Epithelial cell of esophagus (primary cell): ENCODE results near the gene GPC3.

Source experiments
- DNase-seq: peaks from one replicate; pipeline ENCODE4 v3.0.0; 2010; ENCODE audit warnings: low read depth
- H3K4me3 ChIP-seq: 2 replicates; pipeline ENCODE4 v1.5.1; 2011; ENCODE audit warnings: mild to moderate bottlenecking, low read length, control low read depth
- CTCF ChIP-seq: IDR thresholded peaks from 2 replicates; pipeline ENCODE4 v1.5.1; 2011; ENCODE audit warnings: low read depth, mild to moderate bottlenecking, low read length, control low read depth, inconsistent platforms; ENCODE audit not compliant: insufficient read depth; ENCODE audit errors: missing control alignments

Gene GPC3

DNA sequence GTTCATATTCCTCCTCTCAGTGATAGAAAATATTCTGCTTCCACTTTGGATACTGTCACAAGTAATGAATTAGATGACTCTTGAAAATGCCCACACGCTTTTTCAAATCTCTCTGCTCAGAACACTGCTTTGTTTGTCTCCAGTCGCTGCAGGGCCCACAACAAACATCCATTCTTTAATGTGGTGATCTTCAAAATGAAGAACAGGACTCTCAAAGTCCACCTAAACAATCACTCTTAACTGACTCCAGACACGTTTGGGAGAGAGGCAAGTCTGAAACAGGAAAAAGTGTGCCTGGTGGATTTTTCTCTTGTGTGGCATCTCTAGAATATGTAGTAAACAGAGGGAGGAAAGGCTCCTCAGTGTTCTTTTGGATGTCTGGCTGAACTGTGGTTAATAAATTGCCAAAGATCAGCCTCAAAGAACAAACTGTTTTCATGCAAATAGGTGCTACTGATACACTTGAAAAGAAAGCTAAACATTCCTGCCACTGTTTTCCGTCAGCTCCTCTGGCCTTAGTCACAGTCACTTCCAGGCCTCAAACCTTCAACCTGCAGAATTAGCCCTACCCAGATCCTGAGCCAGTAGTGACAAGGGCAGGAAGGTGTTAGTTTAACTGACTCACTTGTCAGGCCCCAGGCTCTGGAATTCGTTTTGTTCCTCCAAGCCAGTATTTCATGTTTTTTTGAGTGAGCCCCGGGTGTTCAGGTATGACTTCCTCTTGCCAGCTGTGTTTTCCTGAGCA lies 310.5 kb downstream of the GPC3 start:
- DNase-seq = peak; percentile 74
- H3K4me3 ChIP-seq = no peak overlapping the region
- no peak for TF ChIP-seq CTCF

DNA sequence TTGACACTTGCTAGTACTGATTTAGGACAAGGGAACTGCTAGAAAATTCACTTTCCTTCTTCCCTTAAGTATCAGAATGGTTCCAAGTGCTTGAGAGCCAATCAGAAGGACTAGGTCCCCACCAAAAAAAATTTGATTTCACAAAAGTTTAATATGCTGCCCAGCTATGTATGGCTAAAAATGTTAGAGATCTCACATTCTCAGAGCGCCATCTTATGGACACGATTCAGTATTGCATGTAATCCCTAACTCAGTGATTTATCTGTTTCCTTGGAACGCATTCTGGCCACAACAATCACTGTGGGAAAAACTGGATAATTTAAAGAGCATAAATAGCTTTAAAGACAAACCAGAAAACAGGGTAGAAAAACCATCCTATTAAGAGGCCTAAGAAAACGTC lies 315.0 kb downstream of the GPC3 start:
- TF ChIP-seq CTCF = peak; percentile 56
- DNase-seq = peak; percentile 42
- no peak overlapping the region for H3K4me3 ChIP-seq

DNA sequence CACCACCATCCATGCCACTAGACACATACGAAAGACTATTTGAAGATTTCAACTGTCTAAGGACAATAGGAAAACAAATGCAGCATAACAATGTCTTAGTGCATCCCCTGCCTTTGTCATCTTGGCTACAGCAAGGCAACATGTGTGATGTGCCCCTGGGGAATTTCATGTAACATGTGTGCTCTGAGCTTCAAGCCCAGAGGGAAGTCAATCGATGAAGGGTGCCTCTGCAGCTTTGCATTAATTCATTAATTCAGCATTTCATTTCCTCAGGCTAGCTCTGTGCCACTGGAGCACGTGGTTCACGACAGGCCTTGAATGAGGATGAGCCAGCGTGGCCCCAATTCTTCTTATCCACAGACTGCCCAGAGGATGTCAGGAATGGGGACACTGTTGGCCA lies 316.2 kb downstream of the GPC3 start:
- no peak overlapping the region for H3K4me3 ChIP-seq
- no peak for DNase-seq
- TF ChIP-seq CTCF = no peak

GRCh38 chrX:133668225-133668931 lies 317.0 kb downstream of the GPC3 start:
- DNase-seq = peak; percentile 67
- no peak overlapping the region for H3K4me3 ChIP-seq
- no peak for TF ChIP-seq CTCF

DNA sequence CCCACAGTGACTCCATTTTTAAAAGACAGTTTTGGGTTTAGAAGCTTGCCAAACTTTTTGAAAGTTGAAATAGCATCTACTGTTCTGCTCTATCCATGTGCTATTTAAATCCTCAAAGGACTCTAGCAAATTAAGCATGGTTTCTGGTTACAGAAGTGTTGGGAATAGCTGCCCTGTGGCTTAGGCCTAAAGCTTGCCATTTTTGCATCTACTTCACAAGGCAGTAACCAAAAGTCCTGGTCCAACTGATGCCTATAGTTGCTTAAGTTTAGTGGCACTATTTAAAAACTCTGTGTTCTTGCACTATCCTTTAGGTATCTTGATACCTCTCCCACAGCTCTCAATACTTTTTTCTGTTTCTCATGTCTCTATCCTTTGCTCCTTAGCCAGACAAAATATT lies 319.1 kb downstream of the GPC3 start:
- no peak overlapping the region for H3K4me3 ChIP-seq
- DNase-seq = no peak
- no peak for TF ChIP-seq CTCF

GRCh38 chrX:133661962-133662839 lies 323.2 kb downstream of the GPC3 start:
- no peak for DNase-seq
- H3K4me3 ChIP-seq = no peak overlapping the region
- no peak for TF ChIP-seq CTCF
